Measurements from ENCODE around the gene NSG2. TPM values are rescaled to one million over a fixed set of nuclear protein-coding genes. Genes with fewer than 3 reads are reported as not detected.

The NSG2 gene
- total and polyA plus RNA-seq, 8 donors = 0.34 to 3.3 (median 2.3) TPM; not detected in 1

DNA sequence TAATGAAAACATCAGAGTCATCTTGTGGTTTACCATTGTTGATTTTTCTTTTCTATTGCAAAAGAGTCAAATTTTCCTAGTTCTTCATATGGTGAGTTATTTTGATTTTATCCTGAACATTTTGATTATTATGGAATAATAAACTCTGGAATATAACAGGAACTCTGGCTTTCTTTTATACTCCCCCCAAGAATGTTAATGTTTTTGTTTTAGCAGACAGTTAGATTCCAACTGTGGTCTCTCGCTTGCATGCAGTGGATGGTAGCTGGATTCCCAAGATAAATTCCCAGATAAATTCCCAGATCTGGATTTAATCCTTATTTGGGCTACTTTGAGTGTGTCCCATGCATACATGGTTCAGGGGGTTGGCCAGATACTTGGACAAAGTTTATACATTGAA, 109.8 kb downstream of the NSG2 start:
- Histone ChIP-seq H3K4me3 (no peak overlapping the region), H3K36me3 (no peaks in the 10 kb centered on the region), H3K27ac (no peak overlapping the region), H3K4me1 (no peaks in the 10 kb centered on the region), H3K9me3 (peaks cover 0 to 19% of the 10 kb centered on the region in 2 donors), H3K27me3 (no peaks in the 10 kb centered on the region)
- intact Hi-C loops (cut with DNase I) = no loop called here
- TF ChIP-seq, protein P1, sequence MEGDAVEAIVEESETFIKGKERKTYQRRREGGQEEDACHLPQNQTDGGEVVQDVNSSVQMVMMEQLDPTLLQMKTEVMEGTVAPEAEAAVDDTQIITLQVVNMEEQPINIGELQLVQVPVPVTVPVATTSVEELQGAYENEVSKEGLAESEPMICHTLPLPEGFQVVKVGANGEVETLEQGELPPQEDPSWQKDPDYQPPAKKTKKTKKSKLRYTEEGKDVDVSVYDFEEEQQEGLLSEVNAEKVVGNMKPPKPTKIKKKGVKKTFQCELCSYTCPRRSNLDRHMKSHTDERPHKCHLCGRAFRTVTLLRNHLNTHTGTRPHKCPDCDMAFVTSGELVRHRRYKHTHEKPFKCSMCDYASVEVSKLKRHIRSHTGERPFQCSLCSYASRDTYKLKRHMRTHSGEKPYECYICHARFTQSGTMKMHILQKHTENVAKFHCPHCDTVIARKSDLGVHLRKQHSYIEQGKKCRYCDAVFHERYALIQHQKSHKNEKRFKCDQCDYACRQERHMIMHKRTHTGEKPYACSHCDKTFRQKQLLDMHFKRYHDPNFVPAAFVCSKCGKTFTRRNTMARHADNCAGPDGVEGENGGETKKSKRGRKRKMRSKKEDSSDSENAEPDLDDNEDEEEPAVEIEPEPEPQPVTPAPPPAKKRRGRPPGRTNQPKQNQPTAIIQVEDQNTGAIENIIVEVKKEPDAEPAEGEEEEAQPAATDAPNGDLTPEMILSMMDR (IDR thresholded peaks at IDR 0.05) = no peak
- no peak for ATAC-seq
- no peak for DNase-seq

DNA sequence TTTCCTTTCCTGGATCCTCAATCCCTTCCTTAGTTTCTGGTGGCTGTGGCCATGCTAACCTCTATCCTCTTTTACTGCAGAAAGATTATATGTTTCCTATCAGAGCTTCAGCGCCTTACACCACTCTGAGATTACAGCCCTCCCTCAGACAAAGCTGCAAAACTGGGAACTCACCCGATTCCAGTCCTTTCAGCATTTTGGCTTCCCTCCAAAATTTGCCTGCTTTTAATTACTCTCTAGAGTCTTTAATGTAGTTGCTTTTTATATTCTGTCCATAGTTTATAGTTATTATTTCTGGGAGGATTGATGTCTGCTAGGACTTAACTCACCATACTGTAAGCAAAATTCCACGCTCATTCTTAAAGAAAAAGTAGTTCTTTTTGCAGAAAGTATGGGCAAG, 110.2 kb downstream of the NSG2 start:
- intact Hi-C loops (cut with DNase I) = no loop called here
- ATAC-seq (no peak), DNase-seq (no peak)
- Histone ChIP-seq H3K4me3 (no peak overlapping the region), H3K36me3 (no peaks in the 10 kb centered on the region), H3K27me3 (no peaks in the 10 kb centered on the region), H3K9me3 (peaks cover 0 to 19% of the 10 kb centered on the region in 2 donors), H3K27ac (no peak overlapping the region), H3K4me1 (no peaks in the 10 kb centered on the region)
- TF ChIP-seq, protein P1 (IDR thresholded peaks at IDR 0.05) = no peak

DNA sequence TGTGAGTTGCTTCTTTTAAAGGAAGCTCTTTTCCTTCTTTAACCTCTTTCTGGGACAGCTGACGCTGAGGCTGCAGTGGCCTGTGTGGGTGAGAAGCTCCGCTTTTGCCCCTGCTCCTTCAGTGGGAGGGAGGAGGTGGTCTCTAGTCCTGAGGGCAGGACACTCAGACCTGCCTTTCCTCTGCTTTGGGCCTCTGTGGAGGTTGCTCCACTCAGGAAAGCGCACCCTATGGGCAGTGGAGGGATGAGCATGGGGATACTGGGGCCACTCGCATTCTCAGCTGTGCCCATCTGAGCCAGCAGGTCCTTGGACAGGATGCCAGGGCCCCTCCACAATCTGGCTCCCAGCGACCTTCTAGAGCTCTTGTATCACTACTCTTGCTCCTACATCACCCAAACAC, 111.5 kb downstream of the NSG2 start:
- TF ChIP-seq, protein P1 (IDR thresholded peaks at IDR 0.05) = no peak
- no peaks in the 10 kb centered on the region for H3K36me3 ChIP-seq
- H3K4me1 ChIP-seq = no peaks in the 10 kb centered on the region
- no peak overlapping the region for H3K27ac ChIP-seq
- no peak overlapping the region for H3K4me3 ChIP-seq
- DNase-seq = no peak
- intact Hi-C loops (cut with DNase I) = no loop called here
- H3K27me3 ChIP-seq = no peaks in the 10 kb centered on the region
- ATAC-seq = no peak
- peaks cover 0 to 19% of the 10 kb centered on the region in 2 donors for H3K9me3 ChIP-seq

Other genes starting within 250 kb of the NSG2 start
- gene CPEB4, start 157.4 kb upstream of the NSG2 start, total RNA-seq = 10 to 100 TPM; 52.5 to 59.6 TPM
- gene CPEB4, start 157.4 kb upstream of the NSG2 start, polyA plus RNA-seq (ENCODE audit: insufficient read length in 6 of 6) = 10 to 100 TPM; 16.3 to 18.8 (median 17.3) TPM
- gene C5orf47, start 56.5 kb upstream of the NSG2 start, total RNA-seq = under 1 TPM in 1 of 2 donors, not detected in 1; 0.13 TPM
- under 1 TPM in 5 of 6 donors, not detected in 1; 0.12 to 0.37 (median 0.24) TPM for gene C5orf47, start 56.5 kb upstream of the NSG2 start, polyA plus RNA-seq (ENCODE audit: insufficient read length in 6 of 6)

All from left lung (tissue), 10 donors.